Embryonic facial prominence (tissue), 1 donor: ENCODE measurements around the gene GSE1.

Experiments
- DNase-seq: peaks from one replicate; pipeline ENCODE4 v3.0.0-alpha.2; 2016; ENCODE audit errors: extremely low spot score

Gene GSE1

DNA sequence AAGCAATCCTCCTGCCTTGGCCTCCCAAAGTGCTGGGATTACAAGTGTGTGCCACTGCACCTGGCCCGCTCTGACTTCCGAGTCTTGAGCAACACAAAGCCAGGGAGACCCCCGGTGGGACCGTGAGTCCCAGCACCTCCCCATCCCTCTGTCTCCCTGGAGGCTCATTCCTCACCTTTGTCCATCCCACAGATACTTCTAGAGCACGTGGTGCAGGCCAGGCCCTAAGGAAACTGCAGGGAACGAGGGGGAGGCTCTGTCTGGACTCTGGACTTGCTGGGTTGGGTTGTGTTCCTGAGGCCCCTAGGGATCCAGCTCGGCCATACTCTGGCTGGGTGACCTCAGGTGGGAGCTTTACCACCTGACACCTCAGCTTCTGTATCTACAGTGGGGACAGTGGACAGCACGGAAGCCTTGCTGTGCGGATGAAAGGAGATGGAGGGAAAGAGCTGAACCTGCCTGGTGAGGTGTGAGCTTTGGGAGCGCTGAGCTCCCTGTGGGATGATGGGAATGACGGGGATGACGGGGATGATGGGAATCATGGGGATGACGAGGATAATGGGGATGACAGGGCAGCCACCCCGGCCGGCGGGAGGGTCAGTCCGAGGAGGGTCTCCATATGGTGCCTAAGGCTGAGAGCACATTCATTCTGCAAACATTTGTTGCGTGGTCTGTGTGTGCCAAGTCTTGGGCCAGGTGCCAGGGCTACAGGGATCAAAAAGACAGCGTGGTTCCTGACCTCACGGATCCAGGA lies 111.2 kb downstream of the GSE1 start:
- no peak for DNase-seq

DNA sequence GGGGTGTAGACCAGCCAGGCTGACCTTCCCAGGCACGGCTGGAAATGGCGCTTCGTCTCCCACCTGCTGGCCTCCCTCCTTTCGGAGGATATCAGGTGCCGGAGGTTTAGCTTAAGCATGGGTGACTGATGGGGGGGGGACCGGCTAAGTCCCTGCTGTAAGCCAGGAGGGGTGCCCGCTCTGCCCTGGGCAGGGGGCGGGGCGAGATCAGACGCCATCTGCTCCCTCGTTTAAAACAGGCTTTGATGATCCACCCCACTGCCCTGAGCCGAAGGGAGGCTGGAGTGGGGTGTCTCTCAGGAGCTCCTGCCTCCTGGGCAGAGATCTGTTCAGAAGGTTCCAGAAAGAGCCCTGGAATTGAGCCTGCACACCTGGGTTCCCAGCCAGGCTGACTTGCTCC lies 111.8 kb downstream of the GSE1 start:
- no peak for DNase-seq
